Panc1 (cell line): ENCODE measurements around the gene UBA1. TPM values are rescaled to one million over a fixed set of nuclear protein-coding genes. Genes with fewer than 3 reads are reported as not detected.

Experiments used
- ATAC-seq: fragments of 200-7000 bp; cut with Tn5 transposase; 2 replicates; pipeline ENCODE4 v1.9.1; 2020; ENCODE audit warnings: mild to moderate bottlenecking, moderate library complexity
- BruUV-seq: library from RNA; stranded (reverse); fragments of 400-500 nt; replicated peaks from 2 replicates; lab custom pipeline; 2021; lab: Mats Ljungman, UMichigan
- CTCF ChIA-PET: fragments of 300-600 bp; sonication (Branson Sonifier 250); formaldehyde crosslinking; loops from one replicate; lab custom pipeline; 2022; ENCODE audit warnings: antibody characterized with exemption; lab: Charles Lee
- POLR2A ChIA-PET: fragments of 300-600 bp; sonication (Branson Sonifier 250); formaldehyde crosslinking; loops from one replicate; lab custom pipeline; 2022; ENCODE audit warnings: antibody characterized with exemption; lab: Charles Lee
- DNase-seq: peaks from one replicate; pipeline ENCODE4 v3.0.0-alpha.2; 2010; ENCODE audit warnings: low read depth, low spot score
- H3K27ac ChIP-seq: 2 replicates; pipeline ENCODE4 v1.5.1; 2011; ENCODE audit warnings: mild to moderate bottlenecking, low read length, inconsistent platforms
- H3K27me3 ChIP-seq: fragments of 200-500 bp; sonication (Bioruptor generic); 2 replicates; pipeline ENCODE4 v1.6.0; 2014; ENCODE audit warnings: low read length, inconsistent platforms; ENCODE audit not compliant: control insufficient read depth, insufficient read depth
- H3K36me3 ChIP-seq: fragments of 200-500 bp; sonication (Bioruptor generic); 2 replicates; pipeline ENCODE4 v1.5.1; 2014; ENCODE audit warnings: inconsistent platforms, mild to moderate bottlenecking, low read length, moderate library complexity; ENCODE audit not compliant: control insufficient read depth, insufficient read depth
- H3K4me1 ChIP-seq: 2 replicates; pipeline ENCODE4 v1.5.1; 2011; ENCODE audit warnings: inconsistent platforms, mild to moderate bottlenecking, low read length, moderate library complexity; ENCODE audit not compliant: control insufficient read depth, insufficient read depth
- H3K4me3 ChIP-seq, 2 experiments: 2 replicates each; pipeline ENCODE4 v1.5.1; 2011 to 2012; ENCODE audit warnings: low read depth in 2 of 2, low read length in 2 of 2, mild to moderate bottlenecking in 2 of 2, inconsistent platforms in 1 of 2, moderate library complexity in 1 of 2
- H3K9me3 ChIP-seq: fragments of 200-500 bp; sonication (Bioruptor generic); 2 replicates; pipeline ENCODE4 v1.5.1; 2014; ENCODE audit warnings: low read depth, mild to moderate bottlenecking, inconsistent platforms, low read length, moderate library complexity; ENCODE audit not compliant: control insufficient read depth, insufficient read depth
- CTCF ChIP-seq: fragments of 450-650 bp; IDR thresholded peaks from 2 replicates; pipeline ENCODE4 v1.5.1; 2017; ENCODE audit warnings: mild to moderate bottlenecking
- POLR2AphosphoS5 ChIP-seq: IDR thresholded peaks from 2 replicates; pipeline ENCODE4 v1.6.1; 2012; ENCODE audit warnings: mild to moderate bottlenecking, low read depth, low read length, moderate library complexity
- REST ChIP-seq, 2 experiments: IDR thresholded peaks; 2 replicates each; pipeline ENCODE4 v1.6.1; 2011 to 2012; ENCODE audit warnings: low read depth in 2 of 2, control low read depth in 1 of 2, low read length in 1 of 2, mild to moderate bottlenecking in 1 of 2, moderate library complexity in 1 of 2; ENCODE audit not compliant: insufficient read depth in 1 of 2
- SIN3A ChIP-seq: IDR thresholded peaks from 2 replicates; pipeline ENCODE4 v1.6.1; 2012; ENCODE audit warnings: low read depth, mild to moderate bottlenecking, low read length, moderate library complexity, borderline replicate concordance; ENCODE audit not compliant: insufficient read depth
- TCF7L2 ChIP-seq: IDR thresholded peaks from 2 replicates; pipeline ENCODE4 v1.6.1; 2011; ENCODE audit warnings: mild to moderate bottlenecking, low read depth, low read length, inconsistent platforms
- in situ Hi-C: cut with HindIII; loops from 2 replicates; pipeline ENCODE4 v1.10.0; 2016; ENCODE audit warnings: low sequenced_read_pairs, low pct_unique_long_range_greater_than_20kb
- intact Hi-C: fragments of 100-400 bp; cut with micrococcal nuclease; formaldehyde crosslinking; loops from one replicate; pipeline ENCODE4 v1.10.0; 2022; ENCODE audit not compliant: unreplicated experiment
- total RNA-seq: library from RNA; stranded (reverse); gene quantifications from one replicate; pipeline ENCODE4 v1.2.1, GENCODE V29; 2021; ENCODE audit not compliant: unreplicated experiment

Gene UBA1
- total RNA-seq, 1 experiment from 2014 or later = 302 TPM

DNA sequence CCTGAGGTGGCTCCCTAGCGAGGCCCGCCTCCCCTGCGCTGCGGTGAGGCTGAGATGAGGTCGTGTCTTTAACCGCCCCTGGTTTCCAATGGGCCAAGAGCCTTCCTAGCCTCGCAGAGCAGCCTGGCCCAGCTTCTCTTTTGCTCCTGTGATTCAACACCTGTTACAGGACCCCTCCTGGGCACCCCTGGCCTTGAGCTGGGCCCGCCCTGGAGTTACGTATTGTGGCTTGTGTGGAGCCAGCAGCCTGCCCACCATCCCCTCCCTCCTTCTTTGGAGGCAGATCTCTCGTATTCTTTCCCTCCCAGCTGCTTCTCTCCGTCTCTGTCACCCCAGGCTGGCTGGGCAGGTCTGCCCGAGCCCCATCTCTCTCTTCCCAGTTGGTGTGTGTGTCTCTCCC is 19.3 kb upstream of the UBA1 start:
- in situ Hi-C loops (no loop called here), intact Hi-C loops (no loop called here)
- ChIA-PET POLR2A (no interaction called here), CTCF (no interaction called here)
- H3K4me1 ChIP-seq = no peaks in the 10 kb centered on the region
- H3K36me3 ChIP-seq = peaks cover 5% of the 10 kb centered on the region
- no TSS peak for BruUV-seq
- H3K4me3 ChIP-seq = no peak overlapping the region
- no peaks in the 10 kb centered on the region for H3K27me3 ChIP-seq
- H3K9me3 ChIP-seq = no peaks in the 10 kb centered on the region
- DNase-seq (no peak), ATAC-seq (no peak)
- TF ChIP-seq CTCF (no peak), POLR2AphosphoS5 (no peak), SIN3A (no peak), REST (IDR thresholded peaks at IDR 0.05; ENCODE audit: insufficient read depth in 1 of 2, low read depth in 2 of 2, low read length in 1 of 2) (no peak), TCF7L2 (no peak)
- H3K27ac ChIP-seq = no peak overlapping the region

- in situ Hi-C loops = no loop called here
- CTCF ChIA-PET = no interaction called here
- intact Hi-C loops = no loop called here
- Histone ChIP-seq H3K4me3 (no peak overlapping the region), H3K9me3 (no peaks in the 10 kb centered on the region), H3K27me3 (no peaks in the 10 kb centered on the region), H3K27ac (no peak overlapping the region), H3K36me3 (peaks cover 5% of the 10 kb centered on the region), H3K4me1 (no peaks in the 10 kb centered on the region)
- no peak for ATAC-seq
- POLR2A ChIA-PET = no interaction called here
- BruUV-seq = no TSS peak
- TF ChIP-seq SIN3A (no peak), REST (IDR thresholded peaks at IDR 0.05; ENCODE audit: insufficient read depth in 1 of 2, low read depth in 2 of 2, low read length in 1 of 2) (no peak), CTCF (no peak), POLR2AphosphoS5 (no peak), TCF7L2 (no peak)
- DNase-seq = no peak
These were observed 18.6 kb upstream of the UBA1 start for GRCh38 chrX:47174846-47175587.
